ENCODE measurements around the gene GJD2.

GRCh38 chr15:34708422-34708821, 46.4 kb downstream of the GJD2 start:
- no peak for TF ChIP-seq ZNF274 (IDR thresholded peaks at IDR 0.05; ENCODE audit: low read depth, low read length)
- TF ChIP-seq YY1 (IDR thresholded peaks at IDR 0.05; ENCODE audit: insufficient read depth, insufficient read length), result no peak

All from NT2/D1 (cell line).